Neural progenitor cell (in vitro differentiated cells): ENCODE data around the gene SCN7A. TPM values are rescaled to one million over a fixed set of nuclear protein-coding genes. Genes with fewer than 3 reads are reported as not detected.

Source experiments
- DNase-seq: peaks from one replicate; pipeline ENCODE4 v3.0.0-alpha.2; 2016; ENCODE audit warnings: low spot score
- H2AFZ ChIP-seq: fragments of 200-600 bp; sonication (generic); replicated peaks from 2 replicates; pipeline ENCODE4 v1.6.1; 2016; ENCODE audit warnings: antibody characterized with exemption
- H3F3A ChIP-seq: fragments of 200-600 bp; sonication (generic); 2 replicates; pipeline ENCODE4 v1.6.1; 2016; ENCODE audit warnings: antibody characterized with exemption, low read depth
- H3K27ac ChIP-seq: fragments of 200-600 bp; sonication (generic); 2 replicates; pipeline ENCODE4 v1.5.1; 2016; ENCODE audit warnings: mild to moderate bottlenecking
- H3K27me3 ChIP-seq: fragments of 200-600 bp; sonication (generic); 2 replicates; pipeline ENCODE4 v1.6.1; 2016; ENCODE audit warnings: mild to moderate bottlenecking, moderate library complexity
- H3K36me3 ChIP-seq: fragments of 200-600 bp; sonication (generic); 2 replicates; pipeline ENCODE4 v1.5.1; 2016
- H3K4me1 ChIP-seq: fragments of 200-600 bp; sonication (generic); 2 replicates; pipeline ENCODE4 v1.6.1; 2016; ENCODE audit warnings: mixed run types
- H3K4me2 ChIP-seq: fragments of 200-600 bp; sonication (generic); 2 replicates; pipeline ENCODE4 v1.6.1; 2016
- H3K4me3 ChIP-seq: fragments of 200-600 bp; sonication (generic); 2 replicates; pipeline ENCODE4 v1.5.1; 2016
- H3K79me2 ChIP-seq: fragments of 200-600 bp; sonication (generic); 2 replicates; pipeline ENCODE4 v1.6.1; 2016; ENCODE audit warnings: low read depth
- H3K9ac ChIP-seq: fragments of 200-600 bp; sonication (generic); 2 replicates; pipeline ENCODE4 v1.6.1; 2016
- H3K9me3 ChIP-seq: fragments of 200-600 bp; sonication (generic); 2 replicates; pipeline ENCODE4 v1.5.1; 2016; ENCODE audit warnings: low read depth
- H4K20me1 ChIP-seq: fragments of 200-600 bp; sonication (generic); 2 replicates; pipeline ENCODE4 v1.6.1; 2016; ENCODE audit warnings: low read depth
- H3K27ac Mint-ChIP-seq: 3 replicates; pipeline ENCODE4 v1.8.0; 2021; ENCODE audit warnings: mixed read lengths
- H3K27me3 Mint-ChIP-seq: 2 replicates; pipeline ENCODE4 v1.8.0; 2022; ENCODE audit warnings: low read depth, mild to moderate bottlenecking, inconsistent platforms, moderate library complexity, mixed read lengths; ENCODE audit not compliant: insufficient read depth
- H3K36me3 Mint-ChIP-seq: 3 replicates; pipeline ENCODE4 v1.8.0; 2021; ENCODE audit warnings: mixed read lengths
- H3K4me1 Mint-ChIP-seq: 3 replicates; pipeline ENCODE4 v1.8.0; 2021; ENCODE audit warnings: mixed read lengths
- H3K4me3 Mint-ChIP-seq: 3 replicates; pipeline ENCODE4 v1.8.0; 2021; ENCODE audit warnings: mild to moderate bottlenecking, moderate library complexity, mixed read lengths
- H3K9me3 Mint-ChIP-seq: 3 replicates; pipeline ENCODE4 v1.8.0; 2020; ENCODE audit warnings: mixed read lengths
- CTCF ChIP-seq: fragments of 200-600 bp; sonication (generic); IDR thresholded peaks from 2 replicates; pipeline ENCODE4 v1.5.1; 2017; ENCODE audit warnings: antibody characterized with exemption, mild to moderate bottlenecking
- EZH2 ChIP-seq: fragments of 200-600 bp; sonication (generic); IDR thresholded peaks from 2 replicates; pipeline ENCODE4 v1.6.1; 2017; ENCODE audit warnings: antibody characterized with exemption, mild to moderate bottlenecking, moderate library complexity
- EZH2phosphoT487 ChIP-seq: fragments of 200-600 bp; sonication (generic); IDR thresholded peaks from 2 replicates; pipeline ENCODE4 v1.6.1; 2017; ENCODE audit warnings: antibody characterized with exemption
- total RNA-seq: library from RNA; depleted of rRNA; stranded (reverse); fragments of >200 nt; gene quantifications from 2 replicates; pipeline ENCODE4 v1.2.3, GENCODE V29; 2015; ENCODE audit warnings: low replicate concordance

Gene SCN7A
- total RNA-seq, 1 donor from 2014 or later: 1.0 TPM

GRCh38 chr2:166439078-166439477, 55.0 kb downstream of the SCN7A start:
- Mint-ChIP-seq H3K27ac (no peak overlapping the region), H3K4me1 (no peaks in the 10 kb centered on the region), H3K9me3 (peaks cover 3% of the 10 kb centered on the region), H3K36me3 (no peaks in the 10 kb centered on the region), H3K27me3 (peaks cover 3% of the 10 kb centered on the region), H3K4me3 (no peak overlapping the region)
- Histone ChIP-seq H3K4me2 (no peak overlapping the region), H4K20me1 (no peaks in the 10 kb centered on the region), H3K79me2 (no peaks in the 10 kb centered on the region), H3K9ac (no peak overlapping the region), H3K4me1 (no peaks in the 10 kb centered on the region), H3K4me3 (no peak overlapping the region), H3F3A (no peaks in the 10 kb centered on the region), H3K36me3 (no peaks in the 10 kb centered on the region), H3K27ac (no peak overlapping the region), H3K9me3 (no peaks in the 10 kb centered on the region), H3K27me3 (no peaks in the 10 kb centered on the region), H2AFZ (no peak overlapping the region)
- DNase-seq: no peak
- no peak for TF ChIP-seq EZH2
- no peak for TF ChIP-seq EZH2phosphoT487
- no peak for TF ChIP-seq CTCF

GRCh38 chr2:166436976-166437375, 57.1 kb downstream of the SCN7A start:
- Histone ChIP-seq H3K27ac (no peak overlapping the region), H2AFZ (no peak overlapping the region), H3K27me3 (no peaks in the 10 kb centered on the region), H3K9me3 (no peaks in the 10 kb centered on the region), H3K79me2 (no peaks in the 10 kb centered on the region), H3K4me1 (no peaks in the 10 kb centered on the region), H3K4me2 (no peak overlapping the region), H3K4me3 (no peak overlapping the region), H3K9ac (no peak overlapping the region), H4K20me1 (no peaks in the 10 kb centered on the region), H3F3A (no peaks in the 10 kb centered on the region), H3K36me3 (no peaks in the 10 kb centered on the region)
- TF ChIP-seq EZH2phosphoT487 (no peak), CTCF (no peak), EZH2 (no peak)
- Mint-ChIP-seq H3K27ac (no peak overlapping the region), H3K4me1 (no peaks in the 10 kb centered on the region), H3K27me3 (peaks cover 3% of the 10 kb centered on the region), H3K9me3 (peaks cover 3% of the 10 kb centered on the region), H3K4me3 (no peak overlapping the region), H3K36me3 (no peaks in the 10 kb centered on the region)
- DNase-seq: no peak

- H3K4me2 ChIP-seq: no peak overlapping the region
- no peaks in the 10 kb centered on the region for H3K4me1 ChIP-seq
- no peak for TF ChIP-seq EZH2phosphoT487
- no peaks in the 10 kb centered on the region for H3K36me3 ChIP-seq
- no peaks in the 10 kb centered on the region for H3F3A ChIP-seq
- Mint-ChIP-seq H3K36me3 (no peaks in the 10 kb centered on the region), H3K27me3 (peaks cover 3% of the 10 kb centered on the region), H3K4me3 (no peak overlapping the region), H3K9me3 (peaks cover 3% of the 10 kb centered on the region), H3K27ac (no peak overlapping the region), H3K4me1 (no peaks in the 10 kb centered on the region)
- no peak for DNase-seq
- H3K9me3 ChIP-seq: no peaks in the 10 kb centered on the region
- no peak overlapping the region for H3K4me3 ChIP-seq
- H3K79me2 ChIP-seq: no peaks in the 10 kb centered on the region
- H3K27me3 ChIP-seq: no peaks in the 10 kb centered on the region
- H4K20me1 ChIP-seq: no peaks in the 10 kb centered on the region
- H3K27ac ChIP-seq: no peak overlapping the region
- no peak overlapping the region for H2AFZ ChIP-seq
- no peak overlapping the region for H3K9ac ChIP-seq
Measured at GRCh38 chr2:166436189-166436588, 57.9 kb downstream of the SCN7A start.

GRCh38 chr2:166434491-166434890, 59.6 kb downstream of the SCN7A start:
- Histone ChIP-seq H3K4me3 (no peak overlapping the region), H3K79me2 (no peaks in the 10 kb centered on the region), H3K9me3 (no peaks in the 10 kb centered on the region), H3K36me3 (no peaks in the 10 kb centered on the region), H4K20me1 (no peaks in the 10 kb centered on the region), H3K4me1 (no peaks in the 10 kb centered on the region), H3K27ac (no peak overlapping the region), H3K27me3 (no peaks in the 10 kb centered on the region), H3F3A (no peaks in the 10 kb centered on the region), H3K4me2 (no peak overlapping the region), H3K9ac (no peak overlapping the region), H2AFZ (no peak overlapping the region)
- H3K4me3 Mint-ChIP-seq: no peak overlapping the region
- peaks cover 3% of the 10 kb centered on the region for H3K9me3 Mint-ChIP-seq
- no peaks in the 10 kb centered on the region for H3K36me3 Mint-ChIP-seq
- TF ChIP-seq EZH2phosphoT487 (no peak), CTCF (no peak), EZH2 (no peak)
- peaks cover 3% of the 10 kb centered on the region for H3K27me3 Mint-ChIP-seq
- no peaks in the 10 kb centered on the region for H3K4me1 Mint-ChIP-seq
- no peak for DNase-seq
- no peak overlapping the region for H3K27ac Mint-ChIP-seq
